H9 (cell line): Measurements from ENCODE around the gene WDR75. TPM values are rescaled to one million over a fixed set of nuclear protein-coding genes. Genes with fewer than 3 reads are reported as not detected.

Experiments used
- DNase-seq: peaks from one replicate; pipeline ENCODE4 v3.0.0-alpha.2; 2017
- H2AFZ ChIP-seq: one replicate; pipeline ENCODE4 v1.6.1; 2013; ENCODE audit warnings: mild to moderate bottlenecking, low read length, control low read depth, moderate library complexity
- H2AK5ac ChIP-seq: 2 replicates; pipeline ENCODE4 v1.6.1; 2013; ENCODE audit warnings: low read length, control low read depth, mixed read lengths; ENCODE audit not compliant: insufficient read length
- H2BK120ac ChIP-seq: one replicate; pipeline ENCODE4 v1.6.1; 2013; ENCODE audit warnings: low read depth, mild to moderate bottlenecking, low read length, control low read depth, inconsistent platforms; ENCODE audit not compliant: poor library complexity, severe bottlenecking
- H2BK12ac ChIP-seq: 2 replicates; pipeline ENCODE4 v1.6.1; 2013; ENCODE audit warnings: low read length, control low read depth, mixed read lengths, low read depth; ENCODE audit not compliant: insufficient read length
- H2BK15ac ChIP-seq: 2 replicates; pipeline ENCODE4 v1.6.1; 2013; ENCODE audit warnings: low read depth, low read length, control low read depth
- H2BK20ac ChIP-seq: one replicate; pipeline ENCODE4 v1.6.1; 2013; ENCODE audit warnings: low read depth, mild to moderate bottlenecking, low read length, control low read depth, inconsistent platforms; ENCODE audit not compliant: poor library complexity, severe bottlenecking
- H2BK5ac ChIP-seq: 2 replicates; pipeline ENCODE4 v1.6.1; 2013; ENCODE audit warnings: low read length, control low read depth, mixed read lengths; ENCODE audit not compliant: insufficient read length
- H3K14ac ChIP-seq: 2 replicates; pipeline ENCODE4 v1.6.1; 2013; ENCODE audit warnings: low read length, control low read depth; ENCODE audit not compliant: insufficient read depth
- H3K18ac ChIP-seq: 2 replicates; pipeline ENCODE4 v1.6.1; 2013; ENCODE audit warnings: low read depth, mild to moderate bottlenecking, mixed read lengths, low read length, control low read depth; ENCODE audit not compliant: insufficient read length
- H3K23ac ChIP-seq: 2 replicates; pipeline ENCODE4 v1.6.1; 2013; ENCODE audit warnings: low read length, control low read depth, mixed read lengths, low read depth; ENCODE audit not compliant: insufficient read length
- H3K23me2 ChIP-seq: 2 replicates; pipeline ENCODE4 v1.6.1; 2013; ENCODE audit warnings: low read depth, mild to moderate bottlenecking, mixed read lengths, low read length, control low read depth; ENCODE audit not compliant: insufficient read length, poor library complexity, severe bottlenecking
- H3K27ac ChIP-seq: 2 replicates; pipeline ENCODE4 v1.5.1; 2013; ENCODE audit warnings: low read length, control low read depth, mixed read lengths, low read depth; ENCODE audit not compliant: insufficient read length
- H3K27me3 ChIP-seq: 2 replicates; pipeline ENCODE4 v1.6.1; 2013; ENCODE audit warnings: low read length, control low read depth, inconsistent platforms; ENCODE audit not compliant: insufficient read depth
- H3K4ac ChIP-seq: 2 replicates; pipeline ENCODE4 v1.6.1; 2013; ENCODE audit warnings: low read depth, mild to moderate bottlenecking, control low read depth, inconsistent platforms, low read length, moderate library complexity
- H3K4me1 ChIP-seq: 2 replicates; pipeline ENCODE4 v1.6.1; 2013; ENCODE audit warnings: low read length, control low read depth, inconsistent platforms; ENCODE audit not compliant: insufficient read depth
- H3K4me2 ChIP-seq: 2 replicates; pipeline ENCODE4 v1.6.1; 2013; ENCODE audit warnings: low read length, control low read depth, mixed read lengths; ENCODE audit not compliant: insufficient read length, insufficient read depth
- H3K56ac ChIP-seq: 2 replicates; pipeline ENCODE4 v1.6.1; 2013; ENCODE audit warnings: low read depth, mild to moderate bottlenecking, mixed read lengths, low read length, control low read depth; ENCODE audit not compliant: insufficient read length
- H3K79me1 ChIP-seq: 2 replicates; pipeline ENCODE4 v1.6.1; 2013; ENCODE audit warnings: low read depth, mild to moderate bottlenecking, moderate library complexity, low read length, control low read depth, inconsistent platforms; ENCODE audit not compliant: insufficient read depth, poor library complexity, severe bottlenecking
- H3K79me2 ChIP-seq: 2 replicates; pipeline ENCODE4 v1.6.1; 2013; ENCODE audit warnings: low read length, control low read depth, inconsistent platforms; ENCODE audit not compliant: insufficient read depth
- H3K9ac ChIP-seq: 2 replicates; pipeline ENCODE4 v1.6.1; 2013; ENCODE audit warnings: low read length, control low read depth, mixed read lengths; ENCODE audit not compliant: insufficient read length; ENCODE audit errors: extremely low read depth
- H3K9me3 ChIP-seq: one replicate; pipeline ENCODE4 v1.6.1; 2013; ENCODE audit warnings: low read depth, low read length, inconsistent platforms; ENCODE audit not compliant: control insufficient read depth
- H3T11ph ChIP-seq: one replicate; pipeline ENCODE4 v1.6.1; 2013; ENCODE audit warnings: mild to moderate bottlenecking, low read length, control low read depth, inconsistent platforms
- H4K20me1 ChIP-seq: one replicate; pipeline ENCODE4 v1.6.1; 2013; ENCODE audit not compliant: control insufficient read depth, insufficient read length, insufficient read depth
- H4K5ac ChIP-seq: 2 replicates; pipeline ENCODE4 v1.6.1; 2013; ENCODE audit warnings: low read depth, mild to moderate bottlenecking, mixed read lengths, low read length, control low read depth; ENCODE audit not compliant: insufficient read length
- H4K8ac ChIP-seq: replicated peaks from 2 replicates; pipeline ENCODE4 v1.6.1; 2013; ENCODE audit warnings: low read length, control low read depth, mixed read lengths, low read depth; ENCODE audit not compliant: insufficient read length
- H4K91ac ChIP-seq: 2 replicates; pipeline ENCODE4 v1.6.1; 2013; ENCODE audit warnings: low read depth, mild to moderate bottlenecking, moderate library complexity, mixed read lengths, low read length, control low read depth; ENCODE audit not compliant: insufficient read length
- H3K27ac Mint-ChIP-seq, 3 experiments: 2 replicates in 2 of 3; 3 replicates in 1 of 3; pipeline ENCODE4 v1.8.0; 2020 to 2021; ENCODE audit warnings: mixed read lengths in 3 of 3, mild to moderate bottlenecking in 1 of 3, moderate library complexity in 1 of 3
- H3K27me3 Mint-ChIP-seq: 2 replicates; pipeline ENCODE4 v1.8.0; 2021; ENCODE audit warnings: low read depth, mild to moderate bottlenecking, moderate library complexity, mixed read lengths
- H3K36me3 Mint-ChIP-seq, 3 experiments: 2 replicates in 2 of 3; 3 replicates in 1 of 3; pipeline ENCODE4 v1.8.0; 2020 to 2021; ENCODE audit warnings: low read depth in 3 of 3, mixed read lengths in 3 of 3; ENCODE audit not compliant: insufficient read depth in 1 of 3
- H3K4me1 Mint-ChIP-seq, 2 experiments: 2 replicates each; pipeline ENCODE4 v1.8.0; 2020; ENCODE audit warnings: mixed read lengths in 2 of 2
- H3K4me3 Mint-ChIP-seq, 2 experiments: 2 replicates in 1 of 2; 3 replicates in 1 of 2; pipeline ENCODE4 v1.8.0; 2020 to 2021; ENCODE audit warnings: mild to moderate bottlenecking in 2 of 2, mixed read lengths in 2 of 2, moderate library complexity in 1 of 2
- H3K9me3 Mint-ChIP-seq, 2 experiments: 2 replicates in 1 of 2; 3 replicates in 1 of 2; pipeline ENCODE4 v1.8.0; 2020; ENCODE audit warnings: mild to moderate bottlenecking in 2 of 2, mixed read lengths in 2 of 2, moderate library complexity in 1 of 2
- CTCF ChIP-seq: fragments of 200-600 bp; sonication (generic); conservative IDR thresholded peaks from 3 replicates; pipeline ENCODE4 v1.8.0; 2021; ENCODE audit warnings: antibody characterized with exemption, mild to moderate bottlenecking
- total RNA-seq: library from RNA; stranded (reverse); gene quantifications from 2 replicates; pipeline ENCODE4 v1.2.1, GENCODE V29; 2021

The WDR75 gene
- total RNA-seq, 1 experiment from 2014 or later = 80.6 TPM

- Mint-ChIP-seq H3K4me3 (no peak overlapping the region), H3K36me3 (no peaks in the 10 kb centered on the region), H3K9me3 (no peaks in the 10 kb centered on the region; a peak in 1 of 5 replicates), H3K27ac (no peak overlapping the region), H3K4me1 (no peaks in the 10 kb centered on the region), H3K27me3 (no peaks in the 10 kb centered on the region)
- H3K27ac ChIP-seq = no peak overlapping the region
- H4K20me1 ChIP-seq = no peaks in the 10 kb centered on the region
- H3K23me2 ChIP-seq = no peaks in the 10 kb centered on the region
- H2BK120ac ChIP-seq = no peak overlapping the region
- H3K9ac ChIP-seq = no peak overlapping the region
- TF ChIP-seq CTCF = no peak
- no peak overlapping the region for H3T11ph ChIP-seq
- no peaks in the 10 kb centered on the region for H3K4me1 ChIP-seq
- no peak overlapping the region for H3K14ac ChIP-seq
- H3K27me3 ChIP-seq = no peaks in the 10 kb centered on the region
- H3K56ac ChIP-seq = no peak overlapping the region
- no peaks in the 10 kb centered on the region for H3K9me3 ChIP-seq
- H2BK12ac ChIP-seq = no peak overlapping the region
- no peak overlapping the region for H2BK20ac ChIP-seq
- H3K23ac ChIP-seq = no peak overlapping the region
- no peak overlapping the region for H3K4ac ChIP-seq
- H2AK5ac ChIP-seq = no peak overlapping the region
- no peaks in the 10 kb centered on the region for H3K79me2 ChIP-seq
- H2AFZ ChIP-seq = no peak overlapping the region
- H2BK15ac ChIP-seq = no peak overlapping the region
- no peak overlapping the region for H4K91ac ChIP-seq
- no peaks in the 10 kb centered on the region for H3K79me1 ChIP-seq
- H4K5ac ChIP-seq = no peak overlapping the region
- H4K8ac ChIP-seq = no peak overlapping the region
- DNase-seq = no peak
- no peak overlapping the region for H2BK5ac ChIP-seq
- H3K18ac ChIP-seq = no peak overlapping the region
- no peak overlapping the region for H3K4me2 ChIP-seq
These were observed 46.7 kb upstream of the WDR75 start for GRCh38 chr2:189394525-189394924.
